ENCODE results near the gene FERMT3.

DNA sequence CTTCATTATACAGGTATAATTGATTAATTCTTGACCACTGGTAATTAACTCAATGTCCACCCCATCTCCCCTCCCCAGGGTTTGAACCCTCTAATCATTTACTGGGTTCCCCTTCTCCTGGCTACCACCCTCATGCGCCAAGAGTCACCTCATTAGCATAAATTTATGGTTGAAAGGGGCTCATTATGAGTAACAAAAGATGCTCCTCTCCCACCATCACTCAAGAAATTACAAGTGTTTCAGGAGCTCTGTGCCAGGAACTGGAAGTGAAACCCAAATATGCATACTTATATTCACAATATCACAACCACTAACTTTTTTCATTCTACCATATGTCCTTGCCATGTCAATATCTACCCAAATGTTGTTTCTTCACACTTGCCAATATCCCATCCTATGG lies 28.3 kb upstream of the FERMT3 start:
- no peak for TF ChIP-seq EZH2phosphoT487 (IDR thresholded peaks at IDR 0.05; ENCODE audit: borderline replicate concordance, low read length)
- no peak for TF ChIP-seq CTCF (IDR thresholded peaks at IDR 0.05; ENCODE audit: low read depth, low read length, poor library complexity, severe bottlenecking)
